MCF 10A (cell line): ENCODE measurements around the gene ZBTB21. TPM values are rescaled to one million over a fixed set of nuclear protein-coding genes. Genes with fewer than 3 reads are reported as not detected.

Source experiments
- BruUV-seq: library from RNA; stranded (reverse); fragments of 400-500 nt; replicated peaks from 2 replicates; lab custom pipeline; 2021; lab: Mats Ljungman, UMichigan
- CTCF ChIA-PET: fragments of 300-600 bp; sonication (Branson Sonifier 250); formaldehyde crosslinking; extraction: SDS; loops from one replicate; lab custom pipeline; 2021; ENCODE audit warnings: antibody characterized with exemption, inconsistent platforms; lab: Yijun Ruan, JAX
- POLR2A ChIA-PET: fragments of 300-600, 350-650 bp; sonication (Branson Sonifier 250); formaldehyde crosslinking; extraction: SDS; loops from one replicate; lab custom pipeline; 2020; ENCODE audit warnings: antibody characterized with exemption, inconsistent platforms; lab: Yijun Ruan, JAX
- DNase-seq: peaks from one replicate; pipeline ENCODE4 v3.0.0-alpha.2; 2018; ENCODE audit not compliant: unreplicated experiment
- H3K27ac Mint-ChIP-seq: one replicate; pipeline ENCODE4 v1.8.0; 2022; ENCODE audit warnings: mild to moderate bottlenecking, low read depth, mixed read lengths; ENCODE audit not compliant: unreplicated experiment
- H3K27me3 Mint-ChIP-seq: one replicate; pipeline ENCODE4 v1.8.0; 2022; ENCODE audit warnings: mixed read lengths; ENCODE audit not compliant: insufficient read depth, unreplicated experiment
- H3K36me3 Mint-ChIP-seq: one replicate; pipeline ENCODE4 v1.8.0; 2022; ENCODE audit warnings: mild to moderate bottlenecking, moderate library complexity, mixed read lengths; ENCODE audit not compliant: insufficient read depth, unreplicated experiment
- H3K4me1 Mint-ChIP-seq: one replicate; pipeline ENCODE4 v1.8.0; 2022; ENCODE audit warnings: mixed read lengths; ENCODE audit not compliant: insufficient read depth, unreplicated experiment
- H3K4me3 Mint-ChIP-seq: one replicate; pipeline ENCODE4 v1.8.0; 2022; ENCODE audit warnings: mild to moderate bottlenecking, moderate library complexity, mixed read lengths; ENCODE audit not compliant: unreplicated experiment
- H3K9me3 Mint-ChIP-seq: one replicate; pipeline ENCODE4 v1.8.0; 2022; ENCODE audit warnings: mixed read lengths; ENCODE audit not compliant: unreplicated experiment
- intact Hi-C: fragments of 100-400 bp; cut with micrococcal nuclease; formaldehyde crosslinking; loops from 2 replicates; pipeline ENCODE4 v1.14.1; 2022
- total RNA-seq: library from RNA; stranded (reverse); gene quantifications from 2 replicates; pipeline ENCODE4 v1.2.3, GENCODE V29; 2022
- TF ChIP-seq, protein P1 (sequence below): fragments of 200-600 bp; IDR thresholded peaks from one replicate; pipeline ENCODE4 v1.8.0; 2022; ENCODE audit warnings: antibody characterized with exemption, mild to moderate bottlenecking; ENCODE audit not compliant: unreplicated experiment

The ZBTB21 gene
- total RNA-seq, 1 experiment from 2014 or later, result 27.3 TPM

DNA sequence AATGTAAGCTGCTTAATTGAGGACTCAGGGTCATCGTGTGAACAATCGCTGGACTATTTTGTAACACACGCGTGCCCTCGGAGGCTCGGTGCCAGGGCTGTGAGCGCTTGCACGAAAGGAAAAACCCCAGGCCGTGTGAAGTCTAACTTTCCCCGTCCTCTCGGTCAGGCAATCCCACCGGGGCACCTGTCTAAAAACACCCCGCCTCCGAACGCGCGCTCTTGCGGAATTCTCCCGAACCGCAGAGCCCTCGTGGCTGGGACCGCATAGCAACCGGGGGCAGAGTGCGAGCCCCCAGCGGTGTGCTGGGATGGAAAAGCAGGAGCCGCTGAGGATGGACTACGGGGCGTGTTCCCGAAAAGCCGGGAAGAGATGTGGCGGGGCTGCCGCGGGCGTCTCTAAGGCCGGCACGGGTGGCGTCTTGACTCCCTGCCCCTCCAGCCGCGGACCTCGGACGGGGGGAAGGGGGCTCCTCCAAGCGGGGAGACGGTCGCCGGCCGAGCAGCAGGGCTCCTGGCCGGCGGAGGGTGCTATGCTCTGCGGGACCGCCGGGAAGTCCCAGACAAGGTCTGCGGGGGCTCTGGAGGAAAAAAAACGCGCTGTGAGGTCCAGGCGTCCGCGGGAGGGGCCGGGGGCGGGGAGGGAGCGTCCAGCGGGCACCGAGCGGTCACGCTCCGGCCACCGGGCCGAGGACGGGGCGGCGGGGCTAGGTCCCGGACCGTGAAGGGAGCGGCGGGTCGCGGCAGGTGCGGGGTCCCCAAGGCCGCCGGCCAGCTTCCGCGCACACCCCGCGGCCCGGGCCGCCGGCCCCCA, 936 bp downstream of the ZBTB21 start:
- peak overlapping the region; percentile 78 for H3K4me3 Mint-ChIP-seq
- intact Hi-C loops, result loop anchor here (2.0 kb wide), 2 partner anchors 50 to 108 kb away; no protein-coding TSS in a partner anchor
- DNase-seq, result peak; percentile 58
- POLR2A ChIA-PET, result interaction anchor here (0.6 to 1.9 kb wide), 23 partner anchors 8 to 1188 kb away, joined by 3 to 10 read pairs (median 4); partner anchors contain the start of gene PRDM15
- peaks cover 21% of the 10 kb centered on the region for H3K4me1 Mint-ChIP-seq
- CTCF ChIA-PET, result interaction anchor here (0.7 to 6.4 kb wide), 4 partner anchors 76 to 248 kb away, joined by 3 to 24 read pairs (median 4); no protein-coding TSS in a partner anchor
- no peaks in the 10 kb centered on the region for H3K27me3 Mint-ChIP-seq
- no TSS peak for BruUV-seq
- peak overlapping the region; percentile 95 for H3K27ac Mint-ChIP-seq
- no peaks in the 10 kb centered on the region for H3K9me3 Mint-ChIP-seq
- TF ChIP-seq, protein P1, sequence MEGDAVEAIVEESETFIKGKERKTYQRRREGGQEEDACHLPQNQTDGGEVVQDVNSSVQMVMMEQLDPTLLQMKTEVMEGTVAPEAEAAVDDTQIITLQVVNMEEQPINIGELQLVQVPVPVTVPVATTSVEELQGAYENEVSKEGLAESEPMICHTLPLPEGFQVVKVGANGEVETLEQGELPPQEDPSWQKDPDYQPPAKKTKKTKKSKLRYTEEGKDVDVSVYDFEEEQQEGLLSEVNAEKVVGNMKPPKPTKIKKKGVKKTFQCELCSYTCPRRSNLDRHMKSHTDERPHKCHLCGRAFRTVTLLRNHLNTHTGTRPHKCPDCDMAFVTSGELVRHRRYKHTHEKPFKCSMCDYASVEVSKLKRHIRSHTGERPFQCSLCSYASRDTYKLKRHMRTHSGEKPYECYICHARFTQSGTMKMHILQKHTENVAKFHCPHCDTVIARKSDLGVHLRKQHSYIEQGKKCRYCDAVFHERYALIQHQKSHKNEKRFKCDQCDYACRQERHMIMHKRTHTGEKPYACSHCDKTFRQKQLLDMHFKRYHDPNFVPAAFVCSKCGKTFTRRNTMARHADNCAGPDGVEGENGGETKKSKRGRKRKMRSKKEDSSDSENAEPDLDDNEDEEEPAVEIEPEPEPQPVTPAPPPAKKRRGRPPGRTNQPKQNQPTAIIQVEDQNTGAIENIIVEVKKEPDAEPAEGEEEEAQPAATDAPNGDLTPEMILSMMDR, result no peak
- H3K36me3 Mint-ChIP-seq, result no peaks in the 10 kb centered on the region

DNA sequence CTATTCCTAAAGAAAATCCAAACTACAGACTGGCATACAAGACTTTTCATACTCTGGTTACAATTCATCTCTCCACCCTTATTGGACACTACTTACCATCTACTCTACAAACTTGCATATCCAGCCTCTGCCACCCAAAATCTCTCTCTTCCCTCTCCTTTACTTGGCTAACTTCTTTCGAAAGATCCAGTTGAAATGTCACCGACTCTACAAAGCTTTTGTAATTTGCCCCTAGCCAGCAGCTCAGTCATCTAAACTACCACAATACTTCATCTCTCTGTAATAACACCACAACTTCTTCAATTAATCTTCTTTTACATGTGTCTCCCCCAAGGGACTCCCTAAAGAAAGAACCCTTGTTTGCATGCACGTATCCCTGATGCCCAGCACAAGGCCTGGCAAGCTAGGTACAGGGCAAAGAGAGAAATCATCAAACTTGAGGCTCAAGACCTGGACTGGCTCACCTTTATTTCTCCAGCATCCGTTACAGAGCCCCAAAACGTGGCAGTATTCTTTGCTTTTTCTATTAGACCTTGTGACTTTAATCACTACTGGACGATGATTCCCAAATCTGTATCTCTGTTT, 2.7 kb downstream of the ZBTB21 start:
- Mint-ChIP-seq H3K4me1 (peaks cover 28% of the 10 kb centered on the region), H3K4me3 (no peak overlapping the region), H3K27me3 (no peaks in the 10 kb centered on the region), H3K9me3 (no peaks in the 10 kb centered on the region), H3K36me3 (peaks cover 3% of the 10 kb centered on the region), H3K27ac (no peak overlapping the region)
- no peak for DNase-seq
- TF ChIP-seq, protein P1, result no peak
- intact Hi-C loops, result no loop called here
- POLR2A ChIA-PET, result interaction anchor here (0.6 kb wide), 1 partner anchor 109 kb away, joined by 3 read pairs; no protein-coding TSS in a partner anchor
- CTCF ChIA-PET, result interaction anchor here (0.5 to 6.4 kb wide), 8 partner anchors 9 to 191 kb away, joined by 3 to 24 read pairs (median 4); no protein-coding TSS in a partner anchor
- no TSS peak for BruUV-seq

DNA sequence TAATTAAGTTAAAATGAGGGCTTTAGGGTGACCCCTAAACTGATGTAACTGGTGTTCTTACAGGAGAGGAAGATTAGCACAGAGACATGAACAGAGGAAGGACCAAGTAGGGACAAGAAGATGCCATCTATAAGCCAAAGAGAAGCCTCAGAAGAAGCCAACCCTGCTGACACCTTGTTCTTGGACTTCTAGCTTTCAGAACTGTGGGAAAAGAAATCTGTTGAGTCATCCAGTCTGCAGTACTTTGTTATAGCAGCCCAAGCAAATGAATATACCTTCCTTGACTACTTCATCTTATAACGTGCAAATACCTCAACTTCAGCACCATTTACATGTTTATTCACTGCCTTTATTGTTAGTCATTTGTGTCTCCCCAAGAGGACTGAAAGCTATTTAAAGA, 3.4 kb downstream of the ZBTB21 start:
- DNase-seq, result no peak
- no peaks in the 10 kb centered on the region for H3K9me3 Mint-ChIP-seq
- H3K4me3 Mint-ChIP-seq, result no peak overlapping the region
- TF ChIP-seq, protein P1, result no peak
- H3K36me3 Mint-ChIP-seq, result peaks cover 8% of the 10 kb centered on the region
- H3K27me3 Mint-ChIP-seq, result no peaks in the 10 kb centered on the region
- no TSS peak for BruUV-seq
- POLR2A ChIA-PET, result interaction anchor here (0.6 kb wide), 1 partner anchor 110 kb away, joined by 3 read pairs; no protein-coding TSS in a partner anchor
- peaks cover 33% of the 10 kb centered on the region for H3K4me1 Mint-ChIP-seq
- intact Hi-C loops, result no loop called here
- CTCF ChIA-PET, result interaction anchor here (0.5 to 6.4 kb wide), 7 partner anchors 10 to 110 kb away, joined by 3 to 24 read pairs (median 4); no protein-coding TSS in a partner anchor
- no peak overlapping the region for H3K27ac Mint-ChIP-seq
